UCSD-AML1 (cell line): ENCODE measurements around the gene ATP2C2.
"Not testable (repeated sequence)": the region's sequence is repeated elsewhere in the genome, so short reads cannot be mapped to it uniquely, and the experiment has no call there.

Source experiments
- DNase-seq: peaks from one replicate; lab custom pipeline; 2025; ENCODE audit not compliant: unreplicated experiment; lab: John Stamatoyannopoulos, UW

Gene ATP2C2

DNA sequence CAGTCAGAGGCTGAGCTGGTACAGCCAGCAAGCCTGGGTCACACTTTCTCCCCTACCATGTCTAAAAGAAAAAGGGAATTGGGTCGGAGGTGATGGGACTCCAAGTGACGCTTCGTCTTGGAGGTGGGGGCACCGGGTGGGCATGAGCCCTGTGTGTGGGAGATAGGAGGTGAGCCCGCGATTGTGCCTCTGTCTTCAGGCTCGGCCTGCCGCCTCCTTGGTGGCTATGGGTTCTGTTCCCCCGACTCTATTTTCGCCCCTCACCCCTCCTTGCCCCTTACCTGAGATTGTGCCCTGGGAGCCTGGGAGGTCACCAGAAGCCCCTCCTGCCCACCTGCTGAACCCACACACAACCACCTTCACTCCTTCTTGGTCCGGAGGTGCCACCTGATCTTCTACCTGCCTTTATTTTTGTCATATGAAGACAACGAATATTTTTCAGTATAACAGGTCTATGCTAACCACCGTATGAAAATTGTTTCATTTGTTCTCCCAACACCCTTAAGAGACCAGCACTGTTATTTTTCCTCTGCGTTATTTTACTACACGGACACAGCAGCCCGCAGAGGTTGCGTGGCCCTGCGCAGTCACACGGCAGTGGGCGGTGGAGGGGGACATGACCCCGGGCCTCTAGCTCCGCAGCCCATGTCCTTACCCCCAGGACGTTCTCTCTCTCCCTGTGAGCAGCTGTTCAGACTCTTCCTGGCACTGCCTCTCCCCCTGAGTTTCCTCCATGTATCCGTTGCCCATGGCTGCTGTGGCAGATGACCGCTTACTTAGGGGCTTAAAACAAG is 49.9 kb downstream of the ATP2C2 start:
- no peak for DNase-seq

- no peak for DNase-seq
Observed at GRCh38 chr16:84419730-84420129, 51.4 kb downstream of the ATP2C2 start.

- not testable (repeated sequence) for DNase-seq
Observed at GRCh38 chr16:84420556-84420955, 52.2 kb downstream of the ATP2C2 start.

- no peak for DNase-seq
Observed at GRCh38 chr16:84421081-84421937, 53.0 kb downstream of the ATP2C2 start.

- no peak for DNase-seq
Observed at GRCh38 chr16:84421938-84422220, 53.5 kb downstream of the ATP2C2 start.

- DNase-seq: no peak
Observed at GRCh38 chr16:84423416-84423837, 55.1 kb downstream of the ATP2C2 start.

- DNase-seq: no peak
Observed at GRCh38 chr16:84425696-84426095, 57.4 kb downstream of the ATP2C2 start.

DNA sequence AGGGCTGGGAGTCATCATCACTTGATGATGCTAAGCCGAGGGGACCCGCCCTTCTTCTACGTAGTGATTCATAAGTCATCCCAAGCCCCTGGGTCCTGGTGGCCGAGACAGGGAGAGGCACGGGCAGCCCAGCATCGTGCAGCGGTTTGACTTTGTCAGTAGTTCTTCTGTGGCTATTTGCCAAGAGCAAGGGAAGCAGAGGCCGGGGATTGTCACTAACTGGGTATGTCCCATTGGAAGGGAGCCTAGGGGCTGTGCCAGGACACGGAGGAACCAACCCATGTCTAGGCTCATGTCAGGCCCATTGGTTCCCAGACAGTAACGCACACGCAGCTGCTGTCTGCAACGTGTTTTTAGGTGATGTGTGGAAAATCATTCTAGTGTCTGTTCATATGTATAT is 58.5 kb downstream of the ATP2C2 start:
- DNase-seq: no peak

DNA sequence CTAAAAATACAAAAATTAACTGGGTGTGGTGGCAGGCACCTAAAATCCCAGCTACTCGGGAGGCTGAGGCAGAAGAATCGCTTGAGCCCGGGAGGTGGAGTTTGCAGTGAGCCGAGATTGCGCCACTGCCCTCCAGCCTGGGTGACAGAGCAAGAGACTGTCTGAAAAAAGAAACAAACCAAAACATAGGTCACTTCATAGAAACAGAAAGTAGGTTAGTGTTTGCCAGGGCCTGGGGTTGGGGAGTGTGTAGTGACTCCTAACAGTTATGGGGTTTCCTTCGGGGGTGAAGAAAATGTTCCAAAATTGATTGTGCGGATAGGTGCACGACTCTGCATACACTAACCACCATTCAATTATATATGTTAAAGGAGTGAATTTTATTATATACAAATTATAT is 59.2 kb downstream of the ATP2C2 start:
- DNase-seq: no peak

GRCh38 chr16:84430860-84431259 is 62.5 kb downstream of the ATP2C2 start:
- DNase-seq: no peak

- no peak for DNase-seq
Observed at GRCh38 chr16:84434800-84435199, 66.5 kb downstream of the ATP2C2 start.

DNA sequence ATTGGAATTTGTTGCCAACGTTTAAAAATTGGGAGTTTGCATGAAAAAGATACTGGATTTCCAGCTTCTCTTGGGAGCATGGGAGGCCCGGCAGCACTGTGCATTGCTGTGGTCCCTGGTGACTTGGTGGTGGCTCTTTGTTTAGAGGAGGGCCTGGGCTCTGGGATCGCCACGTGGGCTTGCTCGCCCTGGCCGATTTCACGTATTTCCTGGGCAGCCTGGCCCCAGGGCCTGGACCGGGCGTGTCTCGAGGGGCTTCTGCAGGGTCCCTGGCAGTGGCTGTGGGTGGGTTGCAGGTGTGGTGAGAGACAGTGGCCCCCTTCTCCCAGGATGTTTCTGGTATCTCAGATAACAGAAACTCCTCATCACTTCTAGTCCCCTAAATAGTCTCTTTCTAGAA is 67.9 kb downstream of the ATP2C2 start:
- DNase-seq: no peak

GRCh38 chr16:84438971-84439696 is 70.8 kb downstream of the ATP2C2 start:
- no peak for DNase-seq

DNA sequence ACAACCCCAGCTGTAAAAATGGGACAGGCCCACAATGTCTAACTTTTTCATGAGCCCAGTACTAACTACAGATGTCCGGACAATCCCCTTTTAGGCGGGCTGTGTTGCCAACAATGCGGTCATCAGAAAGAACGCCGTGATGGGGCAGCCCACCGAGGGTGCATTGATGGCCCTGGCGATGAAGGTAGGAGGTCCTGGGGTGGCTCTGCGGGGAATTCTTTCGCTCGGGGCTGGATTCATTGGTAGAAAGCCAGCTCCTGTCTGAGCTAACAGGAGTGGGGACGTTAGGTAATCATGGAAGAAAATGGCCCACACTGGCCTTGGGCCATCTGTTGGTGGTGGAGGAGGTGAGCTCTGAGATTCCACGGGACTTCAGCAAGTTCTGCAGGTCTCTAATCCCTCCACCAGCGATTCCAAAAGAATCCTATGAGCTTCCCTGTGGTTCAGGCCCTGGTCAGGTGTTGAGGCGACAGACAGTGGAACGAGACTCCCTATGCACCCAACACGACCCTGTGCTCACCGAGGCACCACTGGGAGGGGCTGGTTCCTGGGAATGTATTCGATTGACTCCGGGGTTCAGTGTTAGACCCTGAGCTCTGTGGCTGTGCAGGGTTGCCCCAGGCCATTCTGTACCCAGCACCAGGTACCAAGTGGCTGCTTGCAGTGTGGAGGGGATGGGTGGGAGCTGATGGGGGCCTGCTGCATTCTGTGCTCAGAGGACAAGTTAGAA is 74.2 kb downstream of the ATP2C2 start:
- DNase-seq: no peak

DNA sequence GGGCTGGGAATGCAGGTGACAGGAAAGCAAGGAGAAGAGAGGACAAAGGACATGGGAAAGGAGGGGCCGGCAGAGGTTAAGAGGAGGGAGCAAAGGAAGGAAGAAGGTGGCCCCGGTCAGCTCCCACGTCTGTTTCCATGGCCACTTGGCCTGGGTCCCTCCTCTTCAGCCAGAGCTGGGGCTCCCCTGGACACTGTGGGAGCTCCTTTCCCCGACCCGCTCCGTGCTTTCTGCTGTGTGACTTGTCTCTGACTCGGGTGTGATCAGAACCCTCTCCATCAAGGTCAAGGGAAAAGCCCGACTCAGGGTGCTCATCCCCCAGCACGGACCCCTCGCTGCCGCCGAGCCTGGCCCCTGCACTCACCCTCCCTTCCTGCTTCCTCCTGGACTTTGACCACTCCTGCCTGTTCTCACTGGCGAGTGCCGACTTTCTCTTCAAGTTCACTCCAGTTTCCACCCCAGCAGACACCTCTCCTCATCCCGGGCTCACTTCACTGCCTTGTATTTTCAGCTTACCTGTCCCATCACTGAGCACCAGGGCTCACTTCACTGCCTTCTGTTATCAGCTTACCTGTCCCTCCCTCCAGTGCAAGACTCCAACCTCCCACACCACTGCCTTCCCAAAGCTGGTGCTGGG is 74.9 kb downstream of the ATP2C2 start:
- DNase-seq: no peak

GRCh38 chr16:84444476-84444875 is 76.1 kb downstream of the ATP2C2 start:
- no peak for DNase-seq

GRCh38 chr16:84446084-84446483 is 77.7 kb downstream of the ATP2C2 start:
- no peak for DNase-seq

GRCh38 chr16:84446596-84447392 is 78.5 kb downstream of the ATP2C2 start:
- DNase-seq: no peak

DNA sequence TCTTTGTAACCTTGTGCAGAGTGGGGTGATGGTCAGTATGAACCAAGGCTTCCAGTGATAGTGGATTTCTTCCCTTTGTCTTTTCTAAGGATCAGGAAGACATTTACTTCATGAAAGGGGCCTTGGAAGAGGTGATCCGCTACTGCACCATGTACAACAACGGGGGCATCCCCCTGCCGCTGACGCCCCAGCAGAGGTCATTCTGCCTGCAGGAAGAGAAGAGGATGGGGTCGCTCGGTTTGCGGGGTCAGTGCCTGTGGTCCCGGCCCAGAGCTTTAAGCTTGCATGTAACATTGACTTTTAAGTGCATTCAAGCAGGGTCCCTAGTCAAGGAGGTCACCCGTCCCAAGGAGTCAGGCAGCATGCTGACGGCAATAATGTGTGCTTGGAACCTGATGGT is 80.1 kb downstream of the ATP2C2 start:
- no peak for DNase-seq
